AG09309 (cell line): ENCODE measurements around the gene NNMT.

Source experiments
- DNase-seq: peaks from one replicate; pipeline ENCODE4 v3.0.0-alpha.2; 2010; ENCODE audit warnings: low read depth
- H3K4me3 ChIP-seq: 2 replicates; pipeline ENCODE4 v1.5.1; 2011; ENCODE audit warnings: mild to moderate bottlenecking, low read depth, low read length, moderate library complexity; ENCODE audit not compliant: control insufficient read depth
- CTCF ChIP-seq: IDR thresholded peaks from 2 replicates; pipeline ENCODE4 v1.5.1; 2011; ENCODE audit warnings: mild to moderate bottlenecking, low read depth, low read length, inconsistent platforms; ENCODE audit not compliant: insufficient read depth, control insufficient read depth; ENCODE audit errors: missing control alignments

Gene NNMT

GRCh38 chr11:114362326-114362725, 66.1 kb downstream of the NNMT start:
- TF ChIP-seq CTCF: no peak
- no peak overlapping the region for H3K4me3 ChIP-seq
- DNase-seq: no peak

GRCh38 chr11:114362958-114363357, 66.8 kb downstream of the NNMT start:
- no peak overlapping the region for H3K4me3 ChIP-seq
- TF ChIP-seq CTCF: no peak
- DNase-seq: no peak
